HCT116 (cell line): ENCODE results near the gene PAX2. TPM values are rescaled to one million over a fixed set of nuclear protein-coding genes. Genes with fewer than 3 reads are reported as not detected.
A peak's percentile ranks its signal among the peaks of the same experiment; 100 is the strongest.

Experiments used
- ATAC-seq: fragments of 200-7000 bp; cut with Tn5 transposase; 2 replicates; pipeline ENCODE4 v1.9.1; 2020; ENCODE audit warnings: mild to moderate bottlenecking, moderate library complexity
- BruUV-seq: library from RNA; stranded (reverse); fragments of 400-500 nt; replicated peaks from 2 replicates; lab custom pipeline; 2021; lab: Mats Ljungman, UMichigan
- CTCF ChIA-PET: fragments of 300-600 bp; sonication (Branson Sonifier 250); formaldehyde crosslinking; loops from one replicate; lab custom pipeline; 2021; ENCODE audit warnings: antibody characterized with exemption; lab: Charles Lee
- POLR2A ChIA-PET: fragments of 300-600, 350-600 bp; sonication (Branson Sonifier 250); formaldehyde crosslinking; loops from one replicate; lab custom pipeline; 2021; ENCODE audit warnings: antibody characterized with exemption; lab: Charles Lee
- RAD21 ChIA-PET, 2 experiments: fragments of 300-600 bp; sonication (Branson Sonifier 250); formaldehyde crosslinking; loops; one replicate each; lab custom pipeline; 2023; ENCODE audit warnings: low total read pairs in 2 of 2; ENCODE audit not compliant: uncharacterized antibody in 2 of 2, unreplicated experiment in 2 of 2, low non-redundant PET in 1 of 2; lab: Charles Lee
- DNase-seq: peaks from one replicate; pipeline ENCODE4 v3.0.0-alpha.2; 2010; ENCODE audit warnings: low read depth, low spot score
- H2AFZ ChIP-seq: fragments of 200-600 bp; shearing (Covaris generic), sonication (generic); 2 replicates; pipeline ENCODE4 v1.6.1; 2017; ENCODE audit warnings: low read depth, mixed run types, mixed read lengths, antibody characterized with exemption, low read length; ENCODE audit not compliant: poor library complexity, severe bottlenecking
- H3K27ac ChIP-seq: 2 replicates; pipeline ENCODE4 v1.5.1; 2012; ENCODE audit warnings: low read depth, low read length
- H3K27me3 ChIP-seq: fragments of 200-600 bp; sonication (generic); 2 replicates; pipeline ENCODE4 v1.6.1; 2016; ENCODE audit warnings: mixed run types, low read length, mixed read lengths; ENCODE audit not compliant: insufficient read depth
- H3K36me3 ChIP-seq, 2 experiments: fragments of 200-500 bp in 1 of 2; fragments of 200-600 bp in 1 of 2; sonication (Bioruptor generic) in 1 of 2; sonication (generic) in 1 of 2; 2 replicates each; pipeline versions ENCODE4 v1.5.1 to v1.6.1; 2014 to 2016; ENCODE audit warnings: low read length in 2 of 2, inconsistent platforms in 1 of 2, mixed read lengths in 1 of 2, mixed run types in 1 of 2; ENCODE audit not compliant: insufficient read depth in 2 of 2, control insufficient read depth in 1 of 2
- H3K4me1 ChIP-seq, 2 experiments: fragments of 200-600 bp in 1 of 2; sonication (generic) in 1 of 2; 2 replicates each; pipeline versions ENCODE4 v1.5.1 to v1.6.1; 2012 to 2017; ENCODE audit warnings: low read length in 2 of 2, inconsistent platforms in 1 of 2, mild to moderate bottlenecking in 1 of 2, mixed read lengths in 1 of 2, mixed run types in 1 of 2, moderate library complexity in 1 of 2; ENCODE audit not compliant: insufficient read depth in 2 of 2, control insufficient read depth in 1 of 2
- H3K4me2 ChIP-seq: fragments of 200-600 bp; sonication (generic); 2 replicates; pipeline ENCODE4 v1.6.1; 2017; ENCODE audit warnings: mixed run types, low read length, mixed read lengths
- H3K4me3 ChIP-seq, 2 experiments: fragments of 200-600 bp in 1 of 2; sonication (generic) in 1 of 2; replicated peaks in 1 of 2; 2 replicates each; pipeline ENCODE4 v1.5.1; 2011 to 2016; ENCODE audit warnings: low read length in 2 of 2, control low read depth in 1 of 2, low read depth in 1 of 2, mild to moderate bottlenecking in 1 of 2, mixed read lengths in 1 of 2, mixed run types in 1 of 2
- H3K79me2 ChIP-seq: fragments of 200-600 bp; sonication (generic); 2 replicates; pipeline ENCODE4 v1.6.1; 2017; ENCODE audit warnings: mild to moderate bottlenecking, mixed run types, low read length, moderate library complexity, mixed read lengths; ENCODE audit not compliant: insufficient read depth
- H3K9ac ChIP-seq: fragments of 200-600 bp; sonication (generic); 2 replicates; pipeline ENCODE4 v1.6.1; 2016; ENCODE audit warnings: low read length, mixed read lengths
- H3K9me2 ChIP-seq: fragments of 200-600 bp; sonication (generic), shearing (Covaris generic); 2 replicates; pipeline ENCODE4 v1.6.1; 2017; ENCODE audit warnings: mixed run types, mild to moderate bottlenecking, moderate library complexity; ENCODE audit not compliant: insufficient read depth
- H3K9me3 ChIP-seq, 2 experiments: fragments of 200-500 bp in 1 of 2; fragments of 200-600 bp in 1 of 2; sonication (Bioruptor generic) in 1 of 2; sonication (generic) in 1 of 2; 2 replicates each; pipeline ENCODE4 v1.6.1; 2014 to 2017; ENCODE audit warnings: low read length in 2 of 2, mixed read lengths in 2 of 2, inconsistent platforms in 1 of 2, low read depth in 1 of 2, mild to moderate bottlenecking in 1 of 2, mixed run types in 1 of 2, moderate library complexity in 1 of 2; ENCODE audit not compliant: control insufficient read depth in 1 of 2, insufficient read depth in 1 of 2
- H4K20me1 ChIP-seq: fragments of 200-600 bp; sonication (generic), shearing (Covaris generic); 2 replicates; pipeline ENCODE4 v1.6.1; 2017; ENCODE audit warnings: mixed run types, mild to moderate bottlenecking, moderate library complexity; ENCODE audit not compliant: insufficient read depth
- CBX3 ChIP-seq: IDR thresholded peaks from 2 replicates; pipeline ENCODE4 v1.6.1; 2012; ENCODE audit warnings: low read depth
- CEBPB ChIP-seq: IDR thresholded peaks from 2 replicates; pipeline ENCODE4 v1.6.1; 2012; ENCODE audit warnings: low read depth
- EGR1 ChIP-seq: IDR thresholded peaks from 2 replicates; pipeline ENCODE4 v1.6.1; 2012; ENCODE audit warnings: low read depth
- EZH2phosphoT487 ChIP-seq: fragments of 200-600 bp; IDR thresholded peaks from 2 replicates; pipeline ENCODE4 v1.6.1; 2018; ENCODE audit warnings: antibody characterized with exemption, borderline replicate concordance
- FOSL1 ChIP-seq: IDR thresholded peaks from 2 replicates; pipeline ENCODE4 v1.6.1; 2012; ENCODE audit warnings: low read depth
- SRF ChIP-seq: IDR thresholded peaks from 2 replicates; pipeline ENCODE4 v1.6.1; 2012; ENCODE audit warnings: low read depth
- TCF7L2 ChIP-seq: IDR thresholded peaks from 2 replicates; pipeline ENCODE4 v1.7.0; 2011; ENCODE audit warnings: borderline replicate concordance, inconsistent platforms; ENCODE audit not compliant: insufficient read depth, insufficient read length; ENCODE audit errors: extremely low read depth
- ZFX ChIP-seq: fragments of 450-650 bp; IDR thresholded peaks from 2 replicates; pipeline ENCODE4 v1.6.1; 2017
- intact Hi-C: fragments of 100-400 bp; cut with micrococcal nuclease; formaldehyde crosslinking; loops from 2 replicates; pipeline ENCODE4 v1.10.0; 2022
- total RNA-seq: library from RNA; stranded (reverse); gene quantifications from one replicate; pipeline ENCODE4 v1.2.1, GENCODE V29; 2021; ENCODE audit not compliant: unreplicated experiment
- TF ChIP-seq, protein P1 (sequence below): IDR thresholded peaks from 2 replicates; pipeline ENCODE4 v1.6.1; 2012
- TF ChIP-seq, protein P2 (sequence below): IDR thresholded peaks from 2 replicates; pipeline ENCODE4 v1.6.1; 2012; ENCODE audit warnings: low read depth
- TF ChIP-seq, protein P3 (sequence below): IDR thresholded peaks from 2 replicates; pipeline ENCODE4 v1.6.1; 2012
- TF ChIP-seq, protein P4 (sequence below): IDR thresholded peaks from 2 replicates; pipeline ENCODE4 v1.6.1; 2011; ENCODE audit warnings: mild to moderate bottlenecking, low read length, moderate library complexity; ENCODE audit not compliant: insufficient replicate concordance; ENCODE audit errors: extremely low read depth

Gene PAX2
- total RNA-seq, 1 experiment from 2014 or later = 5.0 TPM

DNA sequence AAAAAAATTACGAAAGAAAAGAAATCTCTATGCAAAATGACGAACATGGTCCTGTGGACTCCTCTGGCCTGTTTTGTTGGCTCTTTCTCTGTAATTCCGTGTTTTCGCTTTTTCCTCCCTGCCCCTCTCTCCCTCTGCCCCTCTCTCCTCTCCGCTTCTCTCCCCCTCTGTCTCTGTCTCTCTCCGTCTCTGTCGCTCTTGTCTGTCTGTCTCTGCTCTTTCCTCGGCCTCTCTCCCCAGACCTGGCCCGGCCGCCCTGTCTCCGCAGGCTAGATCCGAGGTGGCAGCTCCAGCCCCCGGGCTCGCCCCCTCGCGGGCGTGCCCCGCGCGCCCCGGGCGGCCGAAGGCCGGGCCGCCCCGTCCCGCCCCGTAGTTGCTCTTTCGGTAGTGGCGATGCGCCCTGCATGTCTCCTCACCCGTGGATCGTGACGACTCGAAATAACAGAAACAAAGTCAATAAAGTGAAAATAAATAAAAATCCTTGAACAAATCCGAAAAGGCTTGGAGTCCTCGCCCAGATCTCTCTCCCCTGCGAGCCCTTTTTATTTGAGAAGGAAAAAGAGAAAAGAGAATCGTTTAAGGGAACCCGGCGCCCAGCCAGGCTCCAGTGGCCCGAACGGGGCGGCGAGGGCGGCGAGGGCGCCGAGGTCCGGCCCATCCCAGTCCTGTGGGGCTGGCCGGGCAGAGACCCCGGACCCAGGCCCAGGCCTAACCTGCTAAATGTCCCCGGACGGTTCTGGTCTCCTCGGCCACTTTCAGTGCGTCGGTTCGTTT is 83.9 kb downstream of the PAX2 start:
- DNase-seq (no peak), ATAC-seq (no peak)
- no peak overlapping the region for H3K27ac ChIP-seq
- TF ChIP-seq, protein P1, sequence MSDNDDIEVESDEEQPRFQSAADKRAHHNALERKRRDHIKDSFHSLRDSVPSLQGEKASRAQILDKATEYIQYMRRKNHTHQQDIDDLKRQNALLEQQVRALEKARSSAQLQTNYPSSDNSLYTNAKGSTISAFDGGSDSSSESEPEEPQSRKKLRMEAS = no peak
- TF ChIP-seq, protein P2, sequence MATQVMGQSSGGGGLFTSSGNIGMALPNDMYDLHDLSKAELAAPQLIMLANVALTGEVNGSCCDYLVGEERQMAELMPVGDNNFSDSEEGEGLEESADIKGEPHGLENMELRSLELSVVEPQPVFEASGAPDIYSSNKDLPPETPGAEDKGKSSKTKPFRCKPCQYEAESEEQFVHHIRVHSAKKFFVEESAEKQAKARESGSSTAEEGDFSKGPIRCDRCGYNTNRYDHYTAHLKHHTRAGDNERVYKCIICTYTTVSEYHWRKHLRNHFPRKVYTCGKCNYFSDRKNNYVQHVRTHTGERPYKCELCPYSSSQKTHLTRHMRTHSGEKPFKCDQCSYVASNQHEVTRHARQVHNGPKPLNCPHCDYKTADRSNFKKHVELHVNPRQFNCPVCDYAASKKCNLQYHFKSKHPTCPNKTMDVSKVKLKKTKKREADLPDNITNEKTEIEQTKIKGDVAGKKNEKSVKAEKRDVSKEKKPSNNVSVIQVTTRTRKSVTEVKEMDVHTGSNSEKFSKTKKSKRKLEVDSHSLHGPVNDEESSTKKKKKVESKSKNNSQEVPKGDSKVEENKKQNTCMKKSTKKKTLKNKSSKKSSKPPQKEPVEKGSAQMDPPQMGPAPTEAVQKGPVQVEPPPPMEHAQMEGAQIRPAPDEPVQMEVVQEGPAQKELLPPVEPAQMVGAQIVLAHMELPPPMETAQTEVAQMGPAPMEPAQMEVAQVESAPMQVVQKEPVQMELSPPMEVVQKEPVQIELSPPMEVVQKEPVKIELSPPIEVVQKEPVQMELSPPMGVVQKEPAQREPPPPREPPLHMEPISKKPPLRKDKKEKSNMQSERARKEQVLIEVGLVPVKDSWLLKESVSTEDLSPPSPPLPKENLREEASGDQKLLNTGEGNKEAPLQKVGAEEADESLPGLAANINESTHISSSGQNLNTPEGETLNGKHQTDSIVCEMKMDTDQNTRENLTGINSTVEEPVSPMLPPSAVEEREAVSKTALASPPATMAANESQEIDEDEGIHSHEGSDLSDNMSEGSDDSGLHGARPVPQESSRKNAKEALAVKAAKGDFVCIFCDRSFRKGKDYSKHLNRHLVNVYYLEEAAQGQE = no peak
- TF ChIP-seq, protein P3, sequence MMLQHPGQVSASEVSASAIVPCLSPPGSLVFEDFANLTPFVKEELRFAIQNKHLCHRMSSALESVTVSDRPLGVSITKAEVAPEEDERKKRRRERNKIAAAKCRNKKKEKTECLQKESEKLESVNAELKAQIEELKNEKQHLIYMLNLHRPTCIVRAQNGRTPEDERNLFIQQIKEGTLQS = no peak
- TF ChIP-seq EGR1 (no peak), CEBPB (no peak), EZH2phosphoT487 (no peak), FOSL1 (no peak), SRF (no peak), ZFX (no peak), CBX3 (no peak), TCF7L2 (no peak)
- TF ChIP-seq, protein P4, sequence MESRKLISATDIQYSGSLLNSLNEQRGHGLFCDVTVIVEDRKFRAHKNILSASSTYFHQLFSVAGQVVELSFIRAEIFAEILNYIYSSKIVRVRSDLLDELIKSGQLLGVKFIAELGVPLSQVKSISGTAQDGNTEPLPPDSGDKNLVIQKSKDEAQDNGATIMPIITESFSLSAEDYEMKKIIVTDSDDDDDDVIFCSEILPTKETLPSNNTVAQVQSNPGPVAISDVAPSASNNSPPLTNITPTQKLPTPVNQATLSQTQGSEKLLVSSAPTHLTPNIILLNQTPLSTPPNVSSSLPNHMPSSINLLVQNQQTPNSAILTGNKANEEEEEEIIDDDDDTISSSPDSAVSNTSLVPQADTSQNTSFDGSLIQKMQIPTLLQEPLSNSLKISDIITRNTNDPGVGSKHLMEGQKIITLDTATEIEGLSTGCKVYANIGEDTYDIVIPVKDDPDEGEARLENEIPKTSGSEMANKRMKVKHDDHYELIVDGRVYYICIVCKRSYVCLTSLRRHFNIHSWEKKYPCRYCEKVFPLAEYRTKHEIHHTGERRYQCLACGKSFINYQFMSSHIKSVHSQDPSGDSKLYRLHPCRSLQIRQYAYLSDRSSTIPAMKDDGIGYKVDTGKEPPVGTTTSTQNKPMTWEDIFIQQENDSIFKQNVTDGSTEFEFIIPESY = no peak
- RAD21 ChIA-PET = no interaction called here
- POLR2A ChIA-PET = no interaction called here
- H3K9me2 ChIP-seq = no peaks in the 10 kb centered on the region
- H3K36me3 ChIP-seq = no peaks in the 10 kb centered on the region
- intact Hi-C loops = loop anchor here (5.0 kb wide), 1 partner anchor 87 kb away; no protein-coding TSS in a partner anchor
- H3K9me3 ChIP-seq = no peaks in the 10 kb centered on the region
- no peak overlapping the region for H2AFZ ChIP-seq
- CTCF ChIA-PET = interaction anchor here (0.7 kb wide), 1 partner anchor 26 kb away, joined by 3 read pairs; no protein-coding TSS in a partner anchor
- H4K20me1 ChIP-seq = no peaks in the 10 kb centered on the region
- no peaks in the 10 kb centered on the region for H3K79me2 ChIP-seq
- peak overlapping the region; percentile 96 for H3K4me2 ChIP-seq
- H3K4me3 ChIP-seq = peak overlapping the region; percentile 51 to 70
- H3K9ac ChIP-seq = peak overlapping the region; percentile 24; the same call in 1 of the 2 replicates
- no TSS peak for BruUV-seq
- no peaks in the 10 kb centered on the region for H3K27me3 ChIP-seq
- H3K4me1 ChIP-seq = peaks cover 12 to 30% of the 10 kb centered on the region in 2 experiments; a peak in 3 of 4 replicates
